SK-N-SH treated with all-trans-retinoic acid at 6 μM for 48 hours (cell line): ENCODE measurements around the gene CTLA4.

Experiments
- CREB5 ChIP-seq: fragments of 250-450 bp; sonication (Bioruptor Pico); IDR thresholded peaks from 2 replicates; pipeline ENCODE4 v1.5.1; 2020; ENCODE audit warnings: low read depth, mild to moderate bottlenecking, moderate library complexity
- CSDC2 ChIP-seq: fragments of 250-450 bp; sonication (Bioruptor Pico); IDR thresholded peaks from 2 replicates; pipeline ENCODE4 v1.5.0; 2020; ENCODE audit warnings: mild to moderate bottlenecking, moderate library complexity
- RARB ChIP-seq: fragments of 250-450 bp; sonication (Bioruptor Pico); IDR thresholded peaks from 2 replicates; pipeline ENCODE4 v1.8.0; 2021; ENCODE audit warnings: mild to moderate bottlenecking, moderate library complexity
- SNAI2 ChIP-seq: fragments of 250-450 bp; sonication (Bioruptor Pico); IDR thresholded peaks from 2 replicates; pipeline ENCODE4 v1.5.0; 2020; ENCODE audit warnings: mild to moderate bottlenecking, moderate library complexity
- TOX ChIP-seq: fragments of 250-450 bp; sonication (Bioruptor Pico); IDR thresholded peaks from 2 replicates; pipeline ENCODE4 v1.8.0; 2021; ENCODE audit warnings: mild to moderate bottlenecking, moderate library complexity, borderline replicate concordance
- ZC3H10 ChIP-seq: fragments of 250-450 bp; sonication (Bioruptor Pico); IDR thresholded peaks from 2 replicates; pipeline ENCODE4 v1.5.1; 2021; ENCODE audit warnings: mild to moderate bottlenecking, moderate library complexity
- ZNF8 ChIP-seq: fragments of 450-650 bp; formaldehyde crosslinking; IDR thresholded peaks from 2 replicates; pipeline ENCODE4 v1.5.0; 2020; ENCODE audit warnings: mild to moderate bottlenecking, moderate library complexity

GRCh38 chr2:203870941-203871340, 3.4 kb downstream of the CTLA4 start:
- TF ChIP-seq SNAI2 (CRISPR knock-in tag) (no peak), ZNF8 (CRISPR knock-in tag) (no peak), CREB5 (CRISPR knock-in tag) (no peak), TOX (no peak), RARB (CRISPR knock-in tag) (no peak), CSDC2 (no peak), ZC3H10 (CRISPR knock-in tag) (no peak)
